SH-SY5Y (cell line): ENCODE data around the gene GSTA5.

ENCODE experiments used
- GATA2 ChIP-seq: IDR thresholded peaks from 2 replicates; pipeline ENCODE4 v1.6.1; 2011; ENCODE audit warnings: mild to moderate bottlenecking, low read depth, low read length
- GATA3 ChIP-seq: IDR thresholded peaks from 2 replicates; pipeline ENCODE4 v1.6.1; 2011; ENCODE audit warnings: low read depth, mild to moderate bottlenecking, low read length, moderate library complexity

DNA sequence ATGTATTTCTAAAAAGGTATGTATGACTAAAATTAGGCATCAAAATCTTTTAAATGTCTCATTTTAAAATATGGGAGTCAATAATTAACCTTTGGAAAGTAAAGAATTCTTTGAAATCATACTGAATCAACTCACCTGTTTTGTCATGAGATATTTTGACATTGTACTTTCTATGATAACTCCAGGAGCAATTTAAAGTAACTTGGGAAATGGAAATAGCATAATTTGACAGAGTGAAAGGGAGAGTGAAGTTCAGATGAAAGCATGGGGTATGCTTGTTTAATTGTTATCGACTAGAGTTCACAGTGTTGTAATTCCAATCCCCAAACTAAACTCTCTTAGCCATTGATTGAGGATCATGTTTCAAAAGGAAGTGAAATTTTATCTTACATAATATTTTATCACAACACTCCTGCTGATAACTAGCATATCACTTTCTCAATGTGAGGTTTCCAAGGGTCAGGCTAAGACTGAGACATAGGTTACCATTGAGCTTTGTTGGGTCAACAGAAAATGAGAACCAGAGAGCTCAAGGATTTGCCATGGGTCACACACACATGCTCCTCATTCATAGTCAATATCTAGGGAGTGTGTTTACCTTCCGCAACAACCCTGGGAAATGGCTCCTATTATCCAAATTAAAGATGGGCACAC is 39.3 kb downstream of the GSTA5 start:
- no peak for TF ChIP-seq GATA2
- no peak for TF ChIP-seq GATA3
